ENCODE results near the gene SENP6. TPM values are rescaled to one million over a fixed set of nuclear protein-coding genes. Genes with fewer than 3 reads are reported as not detected.

The SENP6 gene
- total and polyA plus RNA-seq, 4 donors: 12.2 to 42.3 (median 26.8) TPM

DNA sequence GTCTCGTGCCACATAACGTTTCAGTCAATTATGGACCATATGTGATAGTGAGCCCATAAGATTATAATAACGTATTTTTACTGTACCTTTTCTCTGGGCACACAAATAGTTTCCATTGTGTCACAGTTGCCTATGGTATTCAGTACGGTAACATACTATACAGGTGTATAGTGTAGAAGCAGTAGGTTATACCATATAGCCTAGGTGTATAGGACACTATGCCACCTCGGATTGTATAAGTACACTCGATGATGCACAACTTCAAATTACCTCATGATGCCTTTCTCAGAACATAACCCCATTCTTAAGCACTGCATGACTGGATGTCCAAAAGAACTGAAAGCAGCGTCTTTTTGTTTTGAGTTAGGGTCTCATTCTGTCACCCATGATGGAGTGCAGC, 87.9 kb downstream of the SENP6 start:
- H3K36me3 ChIP-seq (ENCODE audit: control insufficient read depth in 4 of 4, insufficient read depth in 3 of 4, low read depth in 1 of 4, low read length in 3 of 4): peaks cover 0 to 8% (median 2%) of the 10 kb centered on the region in 4 donors
- no peak overlapping the region for H3K27ac ChIP-seq (ENCODE audit: low read depth in 1 of 2, low read length in 2 of 2)
- no peak for DNase-seq (ENCODE audit: low spot score)
- no peaks in the 10 kb centered on the region for H3K27me3 ChIP-seq (ENCODE audit: control insufficient read depth in 4 of 4, insufficient read depth in 4 of 4, low read length in 3 of 4)
- no peak overlapping the region for H3K4me3 ChIP-seq (ENCODE audit: low read depth in 1 of 3, low read length in 3 of 3)
- no peak for TF ChIP-seq TAF1 (conservative IDR thresholded peaks at IDR 0.05)
- TF ChIP-seq, protein P1, sequence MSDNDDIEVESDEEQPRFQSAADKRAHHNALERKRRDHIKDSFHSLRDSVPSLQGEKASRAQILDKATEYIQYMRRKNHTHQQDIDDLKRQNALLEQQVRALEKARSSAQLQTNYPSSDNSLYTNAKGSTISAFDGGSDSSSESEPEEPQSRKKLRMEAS (IDR thresholded peaks at IDR 0.05): no peak
- no peak for TF ChIP-seq GABPA (IDR thresholded peaks at IDR 0.05 in 1 of 2, conservative IDR thresholded peaks at IDR 0.05 in 1 of 2)
- no peak for TF ChIP-seq RAD21 (IDR thresholded peaks at IDR 0.05)
- no peak for TF ChIP-seq FOXA2 (IDR thresholded peaks at IDR 0.05)
- no peak for TF ChIP-seq NR2F2 (IDR thresholded peaks at IDR 0.05)
- 97% methylated on average over 7 of the region's 7 CpGs for WGBS
- no peaks in the 10 kb centered on the region for H3K4me1 ChIP-seq (ENCODE audit: control insufficient read depth in 4 of 4, insufficient read depth in 4 of 4, low read length in 3 of 4)
- no peak overlapping the region for H3K9ac ChIP-seq (ENCODE audit: low read depth in 1 of 2, low read length in 2 of 2)
- H3K9me3 ChIP-seq (ENCODE audit: control insufficient read depth in 4 of 4, low read length in 3 of 4): no peaks in the 10 kb centered on the region

GRCh38 chr6:75691012-75691411, 89.3 kb downstream of the SENP6 start:
- TF ChIP-seq EGR1 (IDR thresholded peaks at IDR 0.05; ENCODE audit: low read depth in 2 of 2): no peak
- no peak for TF ChIP-seq HNF4G (IDR thresholded peaks at IDR 0.05)
- no peak for TF ChIP-seq JUND (IDR thresholded peaks at IDR 0.05)
- no peak for TF ChIP-seq HNF4A (conservative IDR thresholded peaks at IDR 0.05)
- TF ChIP-seq, protein P2, sequence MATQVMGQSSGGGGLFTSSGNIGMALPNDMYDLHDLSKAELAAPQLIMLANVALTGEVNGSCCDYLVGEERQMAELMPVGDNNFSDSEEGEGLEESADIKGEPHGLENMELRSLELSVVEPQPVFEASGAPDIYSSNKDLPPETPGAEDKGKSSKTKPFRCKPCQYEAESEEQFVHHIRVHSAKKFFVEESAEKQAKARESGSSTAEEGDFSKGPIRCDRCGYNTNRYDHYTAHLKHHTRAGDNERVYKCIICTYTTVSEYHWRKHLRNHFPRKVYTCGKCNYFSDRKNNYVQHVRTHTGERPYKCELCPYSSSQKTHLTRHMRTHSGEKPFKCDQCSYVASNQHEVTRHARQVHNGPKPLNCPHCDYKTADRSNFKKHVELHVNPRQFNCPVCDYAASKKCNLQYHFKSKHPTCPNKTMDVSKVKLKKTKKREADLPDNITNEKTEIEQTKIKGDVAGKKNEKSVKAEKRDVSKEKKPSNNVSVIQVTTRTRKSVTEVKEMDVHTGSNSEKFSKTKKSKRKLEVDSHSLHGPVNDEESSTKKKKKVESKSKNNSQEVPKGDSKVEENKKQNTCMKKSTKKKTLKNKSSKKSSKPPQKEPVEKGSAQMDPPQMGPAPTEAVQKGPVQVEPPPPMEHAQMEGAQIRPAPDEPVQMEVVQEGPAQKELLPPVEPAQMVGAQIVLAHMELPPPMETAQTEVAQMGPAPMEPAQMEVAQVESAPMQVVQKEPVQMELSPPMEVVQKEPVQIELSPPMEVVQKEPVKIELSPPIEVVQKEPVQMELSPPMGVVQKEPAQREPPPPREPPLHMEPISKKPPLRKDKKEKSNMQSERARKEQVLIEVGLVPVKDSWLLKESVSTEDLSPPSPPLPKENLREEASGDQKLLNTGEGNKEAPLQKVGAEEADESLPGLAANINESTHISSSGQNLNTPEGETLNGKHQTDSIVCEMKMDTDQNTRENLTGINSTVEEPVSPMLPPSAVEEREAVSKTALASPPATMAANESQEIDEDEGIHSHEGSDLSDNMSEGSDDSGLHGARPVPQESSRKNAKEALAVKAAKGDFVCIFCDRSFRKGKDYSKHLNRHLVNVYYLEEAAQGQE (IDR thresholded peaks at IDR 0.05): no peak
- no peak for TF ChIP-seq GABPA (IDR thresholded peaks at IDR 0.05 in 1 of 2, conservative IDR thresholded peaks at IDR 0.05 in 1 of 2)
- TF ChIP-seq RAD21 (IDR thresholded peaks at IDR 0.05): no peak
- TF ChIP-seq, protein P3, sequence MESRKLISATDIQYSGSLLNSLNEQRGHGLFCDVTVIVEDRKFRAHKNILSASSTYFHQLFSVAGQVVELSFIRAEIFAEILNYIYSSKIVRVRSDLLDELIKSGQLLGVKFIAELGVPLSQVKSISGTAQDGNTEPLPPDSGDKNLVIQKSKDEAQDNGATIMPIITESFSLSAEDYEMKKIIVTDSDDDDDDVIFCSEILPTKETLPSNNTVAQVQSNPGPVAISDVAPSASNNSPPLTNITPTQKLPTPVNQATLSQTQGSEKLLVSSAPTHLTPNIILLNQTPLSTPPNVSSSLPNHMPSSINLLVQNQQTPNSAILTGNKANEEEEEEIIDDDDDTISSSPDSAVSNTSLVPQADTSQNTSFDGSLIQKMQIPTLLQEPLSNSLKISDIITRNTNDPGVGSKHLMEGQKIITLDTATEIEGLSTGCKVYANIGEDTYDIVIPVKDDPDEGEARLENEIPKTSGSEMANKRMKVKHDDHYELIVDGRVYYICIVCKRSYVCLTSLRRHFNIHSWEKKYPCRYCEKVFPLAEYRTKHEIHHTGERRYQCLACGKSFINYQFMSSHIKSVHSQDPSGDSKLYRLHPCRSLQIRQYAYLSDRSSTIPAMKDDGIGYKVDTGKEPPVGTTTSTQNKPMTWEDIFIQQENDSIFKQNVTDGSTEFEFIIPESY (IDR thresholded peaks at IDR 0.05): no peak
- Histone ChIP-seq H3K4me1 (ENCODE audit: control insufficient read depth in 4 of 4, insufficient read depth in 4 of 4, low read length in 3 of 4) (no peaks in the 10 kb centered on the region), H3K27ac (ENCODE audit: low read depth in 1 of 2, low read length in 2 of 2) (no peak overlapping the region), H3K9me3 (ENCODE audit: control insufficient read depth in 4 of 4, low read length in 3 of 4) (no peaks in the 10 kb centered on the region), H3K36me3 (ENCODE audit: control insufficient read depth in 4 of 4, insufficient read depth in 3 of 4, low read depth in 1 of 4, low read length in 3 of 4) (peaks cover 0 to 11% (median 4%) of the 10 kb centered on the region in 4 donors), H3K4me3 (ENCODE audit: low read depth in 1 of 3, low read length in 3 of 3) (no peak overlapping the region), H3K27me3 (ENCODE audit: control insufficient read depth in 4 of 4, insufficient read depth in 4 of 4, low read length in 3 of 4) (no peaks in the 10 kb centered on the region), H3K9ac (ENCODE audit: low read depth in 1 of 2, low read length in 2 of 2) (no peak overlapping the region)
- no peak for DNase-seq (ENCODE audit: low spot score)
- 94% methylated on average over 6 of the region's 6 CpGs for WGBS

- DNase-seq (ENCODE audit: low spot score): no peak
- H3K4me1 ChIP-seq (ENCODE audit: control insufficient read depth in 4 of 4, insufficient read depth in 4 of 4, low read length in 3 of 4): no peaks in the 10 kb centered on the region
- H3K36me3 ChIP-seq (ENCODE audit: control insufficient read depth in 4 of 4, insufficient read depth in 3 of 4, low read depth in 1 of 4, low read length in 3 of 4): peaks cover 8 to 20% (median 11%) of the 10 kb centered on the region in 4 donors
- WGBS: 91% methylated on average over 1 of the region's 1 CpG
- H3K9me3 ChIP-seq (ENCODE audit: control insufficient read depth in 4 of 4, low read length in 3 of 4): no peaks in the 10 kb centered on the region
- no peak overlapping the region for H3K27ac ChIP-seq (ENCODE audit: low read depth in 1 of 2, low read length in 2 of 2)
- no peak overlapping the region for H3K9ac ChIP-seq (ENCODE audit: low read depth in 1 of 2, low read length in 2 of 2)
- no peaks in the 10 kb centered on the region for H3K27me3 ChIP-seq (ENCODE audit: control insufficient read depth in 4 of 4, insufficient read depth in 4 of 4, low read length in 3 of 4)
- H3K4me3 ChIP-seq (ENCODE audit: low read depth in 1 of 3, low read length in 3 of 3): no peak overlapping the region
- TF ChIP-seq HNF4G (IDR thresholded peaks at IDR 0.05): no peak
- TF ChIP-seq, protein P1 (IDR thresholded peaks at IDR 0.05): no peak
- no peak for TF ChIP-seq YY1 (IDR thresholded peaks at IDR 0.05)
- TF ChIP-seq CTCF (IDR thresholded peaks at IDR 0.05; ENCODE audit: low read depth, low read length, missing input control): no peak
- no peak for TF ChIP-seq HNF4A (conservative IDR thresholded peaks at IDR 0.05)
- TF ChIP-seq SP1 (IDR thresholded peaks at IDR 0.05): no peak
- TF ChIP-seq, protein P2 (IDR thresholded peaks at IDR 0.05): no peak
- no peak for TF ChIP-seq FOXA1 (IDR thresholded peaks at IDR 0.05)
- no peak for TF ChIP-seq RAD21 (IDR thresholded peaks at IDR 0.05)
- no peak for TF ChIP-seq FOXA2 (IDR thresholded peaks at IDR 0.05)
Measured at GRCh38 chr6:75693534-75693933, 91.9 kb downstream of the SENP6 start.

Measured in liver (tissue), 9 donors.